HCT116 (cell line): ENCODE data around the gene OVAAL. TPM values are rescaled to one million over a fixed set of nuclear protein-coding genes. Genes with fewer than 3 reads are reported as not detected.

Experiments used
- ATAC-seq: fragments of 200-7000 bp; cut with Tn5 transposase; 2 replicates; pipeline ENCODE4 v1.9.1; 2020; ENCODE audit warnings: mild to moderate bottlenecking, moderate library complexity
- BruUV-seq: library from RNA; stranded (reverse); fragments of 400-500 nt; replicated peaks from 2 replicates; lab custom pipeline; 2021; lab: Mats Ljungman, UMichigan
- CTCF ChIA-PET: fragments of 300-600 bp; sonication (Branson Sonifier 250); formaldehyde crosslinking; loops from one replicate; lab custom pipeline; 2021; ENCODE audit warnings: antibody characterized with exemption; lab: Charles Lee
- POLR2A ChIA-PET: fragments of 300-600, 350-600 bp; sonication (Branson Sonifier 250); formaldehyde crosslinking; loops from one replicate; lab custom pipeline; 2021; ENCODE audit warnings: antibody characterized with exemption; lab: Charles Lee
- RAD21 ChIA-PET, 2 experiments: fragments of 300-600 bp; sonication (Branson Sonifier 250); formaldehyde crosslinking; loops; one replicate each; lab custom pipeline; 2023; ENCODE audit warnings: low total read pairs in 2 of 2; ENCODE audit not compliant: uncharacterized antibody in 2 of 2, unreplicated experiment in 2 of 2, low non-redundant PET in 1 of 2; lab: Charles Lee
- DNase-seq: peaks from one replicate; pipeline ENCODE4 v3.0.0-alpha.2; 2010; ENCODE audit warnings: low read depth, low spot score
- H2AFZ ChIP-seq: fragments of 200-600 bp; shearing (Covaris generic), sonication (generic); 2 replicates; pipeline ENCODE4 v1.6.1; 2017; ENCODE audit warnings: low read depth, mixed run types, mixed read lengths, antibody characterized with exemption, low read length; ENCODE audit not compliant: poor library complexity, severe bottlenecking
- H3K27ac ChIP-seq: 2 replicates; pipeline ENCODE4 v1.5.1; 2012; ENCODE audit warnings: low read depth, low read length
- H3K27me3 ChIP-seq: fragments of 200-600 bp; sonication (generic); 2 replicates; pipeline ENCODE4 v1.6.1; 2016; ENCODE audit warnings: mixed run types, low read length, mixed read lengths; ENCODE audit not compliant: insufficient read depth
- H3K36me3 ChIP-seq, 2 experiments: fragments of 200-500 bp in 1 of 2; fragments of 200-600 bp in 1 of 2; sonication (Bioruptor generic) in 1 of 2; sonication (generic) in 1 of 2; 2 replicates each; pipeline versions ENCODE4 v1.5.1 to v1.6.1; 2014 to 2016; ENCODE audit warnings: low read length in 2 of 2, inconsistent platforms in 1 of 2, mixed read lengths in 1 of 2, mixed run types in 1 of 2; ENCODE audit not compliant: insufficient read depth in 2 of 2, control insufficient read depth in 1 of 2
- H3K4me1 ChIP-seq, 2 experiments: fragments of 200-600 bp in 1 of 2; sonication (generic) in 1 of 2; 2 replicates each; pipeline versions ENCODE4 v1.5.1 to v1.6.1; 2012 to 2017; ENCODE audit warnings: low read length in 2 of 2, inconsistent platforms in 1 of 2, mild to moderate bottlenecking in 1 of 2, mixed read lengths in 1 of 2, mixed run types in 1 of 2, moderate library complexity in 1 of 2; ENCODE audit not compliant: insufficient read depth in 2 of 2, control insufficient read depth in 1 of 2
- H3K4me2 ChIP-seq: fragments of 200-600 bp; sonication (generic); 2 replicates; pipeline ENCODE4 v1.6.1; 2017; ENCODE audit warnings: mixed run types, low read length, mixed read lengths
- H3K4me3 ChIP-seq, 2 experiments: fragments of 200-600 bp in 1 of 2; sonication (generic) in 1 of 2; replicated peaks in 1 of 2; 2 replicates each; pipeline ENCODE4 v1.5.1; 2011 to 2016; ENCODE audit warnings: low read length in 2 of 2, control low read depth in 1 of 2, low read depth in 1 of 2, mild to moderate bottlenecking in 1 of 2, mixed read lengths in 1 of 2, mixed run types in 1 of 2
- H3K79me2 ChIP-seq: fragments of 200-600 bp; sonication (generic); 2 replicates; pipeline ENCODE4 v1.6.1; 2017; ENCODE audit warnings: mild to moderate bottlenecking, mixed run types, low read length, moderate library complexity, mixed read lengths; ENCODE audit not compliant: insufficient read depth
- H3K9ac ChIP-seq: fragments of 200-600 bp; sonication (generic); 2 replicates; pipeline ENCODE4 v1.6.1; 2016; ENCODE audit warnings: low read length, mixed read lengths
- H3K9me2 ChIP-seq: fragments of 200-600 bp; sonication (generic), shearing (Covaris generic); 2 replicates; pipeline ENCODE4 v1.6.1; 2017; ENCODE audit warnings: mixed run types, mild to moderate bottlenecking, moderate library complexity; ENCODE audit not compliant: insufficient read depth
- H3K9me3 ChIP-seq, 2 experiments: fragments of 200-500 bp in 1 of 2; fragments of 200-600 bp in 1 of 2; sonication (Bioruptor generic) in 1 of 2; sonication (generic) in 1 of 2; 2 replicates each; pipeline ENCODE4 v1.6.1; 2014 to 2017; ENCODE audit warnings: low read length in 2 of 2, mixed read lengths in 2 of 2, inconsistent platforms in 1 of 2, low read depth in 1 of 2, mild to moderate bottlenecking in 1 of 2, mixed run types in 1 of 2, moderate library complexity in 1 of 2; ENCODE audit not compliant: control insufficient read depth in 1 of 2, insufficient read depth in 1 of 2
- H4K20me1 ChIP-seq: fragments of 200-600 bp; sonication (generic), shearing (Covaris generic); 2 replicates; pipeline ENCODE4 v1.6.1; 2017; ENCODE audit warnings: mixed run types, mild to moderate bottlenecking, moderate library complexity; ENCODE audit not compliant: insufficient read depth
- EGR1 ChIP-seq: IDR thresholded peaks from 2 replicates; pipeline ENCODE4 v1.6.1; 2012; ENCODE audit warnings: low read depth
- ELF1 ChIP-seq: IDR thresholded peaks from 2 replicates; pipeline ENCODE4 v1.6.1; 2012; ENCODE audit warnings: low read depth, borderline replicate concordance
- EZH2 ChIP-seq: fragments of 200-600 bp; sonication (generic); IDR thresholded peaks from 2 replicates; pipeline ENCODE4 v1.6.1; 2017; ENCODE audit warnings: antibody characterized with exemption, mixed run types
- POLR2A ChIP-seq: IDR thresholded peaks from 2 replicates; pipeline ENCODE4 v1.7.0; 2011; ENCODE audit warnings: borderline replicate concordance; ENCODE audit not compliant: insufficient read depth, insufficient read length; ENCODE audit errors: extremely low read depth
- POLR2AphosphoS5 ChIP-seq: IDR thresholded peaks from 2 replicates; pipeline ENCODE4 v1.6.1; 2011; ENCODE audit warnings: mild to moderate bottlenecking, low read depth, low read length, moderate library complexity
- SIN3A ChIP-seq: IDR thresholded peaks from 2 replicates; pipeline ENCODE4 v1.6.1; 2012; ENCODE audit warnings: low read depth
- SP1 ChIP-seq: IDR thresholded peaks from 2 replicates; pipeline ENCODE4 v1.6.1; 2012; ENCODE audit warnings: low read depth
- SRF ChIP-seq: IDR thresholded peaks from 2 replicates; pipeline ENCODE4 v1.6.1; 2012; ENCODE audit warnings: low read depth
- ZNF274 ChIP-seq: fragments of 200-500 bp; sonication (Bioruptor generic); IDR thresholded peaks from 2 replicates; pipeline ENCODE4 v1.6.1; 2014; ENCODE audit warnings: mild to moderate bottlenecking, low read depth, low read length, inconsistent platforms
- intact Hi-C: fragments of 100-400 bp; cut with micrococcal nuclease; formaldehyde crosslinking; loops from 2 replicates; pipeline ENCODE4 v1.10.0; 2022
- total RNA-seq: library from RNA; stranded (reverse); gene quantifications from one replicate; pipeline ENCODE4 v1.2.1, GENCODE V29; 2021; ENCODE audit not compliant: unreplicated experiment
- TF ChIP-seq, protein P1 (sequence below): IDR thresholded peaks from 2 replicates; pipeline ENCODE4 v1.6.1; 2011; ENCODE audit warnings: mild to moderate bottlenecking, low read length, moderate library complexity; ENCODE audit not compliant: insufficient replicate concordance; ENCODE audit errors: extremely low read depth
- TF ChIP-seq, protein P2 (sequence below): IDR thresholded peaks from 2 replicates; pipeline ENCODE4 v1.6.1; 2012; ENCODE audit warnings: low read depth

OVAAL gene
- total RNA-seq, 1 experiment from 2014 or later, result not detected

DNA sequence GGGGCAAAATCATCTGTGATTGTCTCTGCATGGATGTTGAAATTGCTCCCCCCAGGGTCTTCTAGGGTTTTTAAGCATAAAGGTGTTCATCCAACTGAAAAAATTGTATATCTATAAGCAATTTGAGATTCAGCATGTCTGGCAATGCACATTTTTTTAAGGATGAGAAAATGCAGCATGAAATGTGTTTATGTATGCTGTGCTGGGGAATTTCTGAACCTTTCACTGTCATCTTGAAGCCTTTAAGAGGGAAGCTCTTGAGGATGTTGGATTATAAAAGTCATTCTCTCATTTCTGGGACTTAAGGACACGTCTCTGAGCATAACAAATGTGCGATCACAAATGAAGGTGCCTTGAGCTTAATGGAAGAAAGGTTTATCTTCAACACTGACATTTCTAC is 9.4 kb downstream of the OVAAL start (continued):
- TF ChIP-seq, protein P1, sequence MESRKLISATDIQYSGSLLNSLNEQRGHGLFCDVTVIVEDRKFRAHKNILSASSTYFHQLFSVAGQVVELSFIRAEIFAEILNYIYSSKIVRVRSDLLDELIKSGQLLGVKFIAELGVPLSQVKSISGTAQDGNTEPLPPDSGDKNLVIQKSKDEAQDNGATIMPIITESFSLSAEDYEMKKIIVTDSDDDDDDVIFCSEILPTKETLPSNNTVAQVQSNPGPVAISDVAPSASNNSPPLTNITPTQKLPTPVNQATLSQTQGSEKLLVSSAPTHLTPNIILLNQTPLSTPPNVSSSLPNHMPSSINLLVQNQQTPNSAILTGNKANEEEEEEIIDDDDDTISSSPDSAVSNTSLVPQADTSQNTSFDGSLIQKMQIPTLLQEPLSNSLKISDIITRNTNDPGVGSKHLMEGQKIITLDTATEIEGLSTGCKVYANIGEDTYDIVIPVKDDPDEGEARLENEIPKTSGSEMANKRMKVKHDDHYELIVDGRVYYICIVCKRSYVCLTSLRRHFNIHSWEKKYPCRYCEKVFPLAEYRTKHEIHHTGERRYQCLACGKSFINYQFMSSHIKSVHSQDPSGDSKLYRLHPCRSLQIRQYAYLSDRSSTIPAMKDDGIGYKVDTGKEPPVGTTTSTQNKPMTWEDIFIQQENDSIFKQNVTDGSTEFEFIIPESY, result no peak
- TF ChIP-seq POLR2AphosphoS5 (no peak), SRF (no peak), POLR2A (no peak)

DNA sequence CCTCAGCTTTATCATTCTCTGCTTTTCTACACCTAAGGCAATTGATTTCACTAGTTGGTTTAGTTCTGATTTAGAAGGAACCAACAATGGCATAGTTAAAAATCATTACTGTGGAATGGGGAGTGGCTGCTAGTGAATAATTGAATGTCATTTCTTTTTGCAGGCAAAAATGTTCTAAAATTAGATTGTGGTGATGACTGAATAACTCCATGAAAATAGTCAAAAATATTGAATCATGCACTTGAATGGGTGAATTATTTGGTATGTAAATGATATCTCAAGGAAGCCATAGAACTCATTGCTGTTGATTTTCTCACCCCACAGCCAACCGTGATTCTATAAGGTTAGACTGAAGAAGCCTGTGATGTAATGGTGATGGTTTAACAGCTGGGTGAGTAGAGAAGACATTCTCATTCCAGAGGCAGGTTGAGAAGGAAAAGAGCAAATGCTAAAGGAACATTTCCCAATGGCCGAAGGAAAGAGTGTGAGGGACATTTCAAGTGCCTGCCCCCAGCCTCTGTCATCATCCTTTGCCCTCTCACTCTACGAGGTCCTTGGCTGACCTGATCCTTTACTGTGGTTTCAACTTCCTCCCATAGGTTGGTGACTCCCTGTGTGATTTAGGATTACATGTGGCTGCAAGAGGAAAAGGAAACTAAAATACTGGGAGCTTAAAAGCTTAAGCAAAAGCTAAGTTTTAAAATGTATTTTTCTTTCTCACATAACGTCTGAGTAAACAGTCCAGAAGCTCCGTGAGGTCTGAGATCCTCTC is 12.5 kb downstream of the OVAAL start:
- Histone ChIP-seq H3K36me3 (no peaks in the 10 kb centered on the region), H3K27ac (no peak overlapping the region), H3K9me3 (no peaks in the 10 kb centered on the region), H3K9me2 (0 out of 2 replicates have a peak, but pooled peaks cover 2% of the 10 kb centered on the region), H3K4me2 (0 out of 2 replicates have a peak overlapping the region, but pooled peaks have one; percentile 8)
- RAD21 ChIA-PET, result no interaction called here
- BruUV-seq, result no TSS peak
- no peak for TF ChIP-seq EGR1
- TF ChIP-seq ZNF274, result no peak
- TF ChIP-seq SP1, result no peak
- no peak for TF ChIP-seq POLR2AphosphoS5
- no peak for TF ChIP-seq EZH2
- TF ChIP-seq ELF1, result no peak
- no peak for TF ChIP-seq POLR2A
- no peak for TF ChIP-seq SIN3A
- TF ChIP-seq, protein P2, sequence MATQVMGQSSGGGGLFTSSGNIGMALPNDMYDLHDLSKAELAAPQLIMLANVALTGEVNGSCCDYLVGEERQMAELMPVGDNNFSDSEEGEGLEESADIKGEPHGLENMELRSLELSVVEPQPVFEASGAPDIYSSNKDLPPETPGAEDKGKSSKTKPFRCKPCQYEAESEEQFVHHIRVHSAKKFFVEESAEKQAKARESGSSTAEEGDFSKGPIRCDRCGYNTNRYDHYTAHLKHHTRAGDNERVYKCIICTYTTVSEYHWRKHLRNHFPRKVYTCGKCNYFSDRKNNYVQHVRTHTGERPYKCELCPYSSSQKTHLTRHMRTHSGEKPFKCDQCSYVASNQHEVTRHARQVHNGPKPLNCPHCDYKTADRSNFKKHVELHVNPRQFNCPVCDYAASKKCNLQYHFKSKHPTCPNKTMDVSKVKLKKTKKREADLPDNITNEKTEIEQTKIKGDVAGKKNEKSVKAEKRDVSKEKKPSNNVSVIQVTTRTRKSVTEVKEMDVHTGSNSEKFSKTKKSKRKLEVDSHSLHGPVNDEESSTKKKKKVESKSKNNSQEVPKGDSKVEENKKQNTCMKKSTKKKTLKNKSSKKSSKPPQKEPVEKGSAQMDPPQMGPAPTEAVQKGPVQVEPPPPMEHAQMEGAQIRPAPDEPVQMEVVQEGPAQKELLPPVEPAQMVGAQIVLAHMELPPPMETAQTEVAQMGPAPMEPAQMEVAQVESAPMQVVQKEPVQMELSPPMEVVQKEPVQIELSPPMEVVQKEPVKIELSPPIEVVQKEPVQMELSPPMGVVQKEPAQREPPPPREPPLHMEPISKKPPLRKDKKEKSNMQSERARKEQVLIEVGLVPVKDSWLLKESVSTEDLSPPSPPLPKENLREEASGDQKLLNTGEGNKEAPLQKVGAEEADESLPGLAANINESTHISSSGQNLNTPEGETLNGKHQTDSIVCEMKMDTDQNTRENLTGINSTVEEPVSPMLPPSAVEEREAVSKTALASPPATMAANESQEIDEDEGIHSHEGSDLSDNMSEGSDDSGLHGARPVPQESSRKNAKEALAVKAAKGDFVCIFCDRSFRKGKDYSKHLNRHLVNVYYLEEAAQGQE, result no peak
- TF ChIP-seq, all 23 proteins: peak for 0
- ATAC-seq (no peak), DNase-seq (no peak)
- Histone ChIP-seq H3K79me2 (no peaks in the 10 kb centered on the region), H3K9ac (no peak overlapping the region), H4K20me1 (no peaks in the 10 kb centered on the region), H2AFZ (no peak overlapping the region), H3K27me3 (no peaks in the 10 kb centered on the region), H3K4me3 (no peak overlapping the region), H3K4me1 (peaks cover 0 to 12% of the 10 kb centered on the region in 2 experiments; a peak in 2 of 4 replicates)
- intact Hi-C loops, result no loop called here
- CTCF ChIA-PET, result no interaction called here
- POLR2A ChIA-PET, result no interaction called here
